ENCODE results near the gene RAB15.

GRCh38 chr14:65012353-65012752 lies 40.2 kb upstream of the RAB15 start:
- TF ChIP-seq POLR2A (IDR thresholded peaks at IDR 0.05) = no peak
- TF ChIP-seq CTCF (IDR thresholded peaks at IDR 0.05) = no peak
- no peak for TF ChIP-seq EP300 (IDR thresholded peaks at IDR 0.05)

Data from gastroesophageal sphincter (tissue), 3 donors.